ENCODE results near the gene TENT4B.
"Not testable (repeated sequence)": the region's sequence is repeated elsewhere in the genome, so short reads cannot be mapped to it uniquely, and the experiment has no call there.

TENT4B gene

DNA sequence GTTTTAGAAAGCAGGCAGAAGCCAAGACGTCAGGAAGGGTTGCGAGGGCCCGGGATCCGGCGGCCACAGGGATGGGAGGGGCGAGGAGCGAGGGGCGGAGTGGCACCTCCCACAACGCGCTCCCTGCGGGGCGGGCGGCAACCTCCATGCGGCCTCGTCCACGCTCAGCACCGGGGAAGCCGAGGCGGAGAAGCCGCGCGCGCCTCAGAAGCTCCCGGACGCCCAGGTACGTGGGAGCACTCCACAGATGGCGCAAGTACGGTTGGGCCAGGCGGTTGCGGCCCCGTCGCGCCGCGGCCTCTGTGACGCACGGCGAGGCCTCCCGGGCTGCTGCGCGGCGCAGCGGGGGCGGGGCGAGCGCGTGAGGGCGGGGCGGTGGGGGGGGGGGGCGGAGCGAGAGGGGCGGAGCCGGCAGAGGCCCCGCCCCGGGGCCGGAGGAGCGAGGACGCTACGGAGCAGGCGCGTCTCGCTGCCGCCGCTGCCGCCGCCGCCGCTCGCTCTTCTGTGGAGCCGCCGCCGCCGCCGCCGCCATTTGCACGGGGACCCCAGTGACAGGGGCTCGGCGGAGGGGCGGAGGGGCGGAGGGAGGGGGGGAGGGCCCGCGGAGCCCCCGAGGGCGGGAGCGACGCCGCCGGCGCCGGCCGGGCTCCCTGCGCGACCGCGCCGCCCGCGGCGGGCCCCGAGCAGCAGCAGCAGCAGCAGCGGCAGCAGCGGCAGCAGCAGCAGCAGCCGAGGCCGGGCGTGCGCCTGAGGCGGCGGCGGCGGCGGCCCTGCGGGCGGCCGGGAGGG lies at the start of gene TENT4B:
Gene TENT4B, plus strand, starts transcription at position 500 of the 789 bp plus-strand sequence. CDS start 316 bp downstream, outside the sequence.
- peak; percentile 23 to 59 for DNase-seq

DNA sequence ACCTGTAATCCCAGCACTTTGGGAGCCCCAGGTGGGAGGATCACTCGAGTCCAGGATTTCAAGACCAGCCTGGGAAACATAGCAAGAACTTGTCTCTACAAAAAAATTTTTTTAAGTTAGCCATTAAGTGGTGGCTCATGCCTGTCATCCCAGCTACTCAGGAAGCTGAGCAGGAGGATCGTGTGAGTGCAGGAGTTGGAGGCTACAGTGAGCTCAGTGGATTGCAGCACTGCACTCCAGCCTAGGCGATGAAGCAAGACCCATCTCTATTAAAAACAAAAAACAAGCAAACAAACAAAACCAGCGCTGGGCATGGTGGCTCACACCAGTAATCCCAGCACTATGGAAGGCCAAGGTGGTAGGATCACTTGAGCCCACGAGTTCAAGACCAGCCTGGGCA lies 49.3 kb upstream of the TENT4B start:
- no peak for DNase-seq

DNA sequence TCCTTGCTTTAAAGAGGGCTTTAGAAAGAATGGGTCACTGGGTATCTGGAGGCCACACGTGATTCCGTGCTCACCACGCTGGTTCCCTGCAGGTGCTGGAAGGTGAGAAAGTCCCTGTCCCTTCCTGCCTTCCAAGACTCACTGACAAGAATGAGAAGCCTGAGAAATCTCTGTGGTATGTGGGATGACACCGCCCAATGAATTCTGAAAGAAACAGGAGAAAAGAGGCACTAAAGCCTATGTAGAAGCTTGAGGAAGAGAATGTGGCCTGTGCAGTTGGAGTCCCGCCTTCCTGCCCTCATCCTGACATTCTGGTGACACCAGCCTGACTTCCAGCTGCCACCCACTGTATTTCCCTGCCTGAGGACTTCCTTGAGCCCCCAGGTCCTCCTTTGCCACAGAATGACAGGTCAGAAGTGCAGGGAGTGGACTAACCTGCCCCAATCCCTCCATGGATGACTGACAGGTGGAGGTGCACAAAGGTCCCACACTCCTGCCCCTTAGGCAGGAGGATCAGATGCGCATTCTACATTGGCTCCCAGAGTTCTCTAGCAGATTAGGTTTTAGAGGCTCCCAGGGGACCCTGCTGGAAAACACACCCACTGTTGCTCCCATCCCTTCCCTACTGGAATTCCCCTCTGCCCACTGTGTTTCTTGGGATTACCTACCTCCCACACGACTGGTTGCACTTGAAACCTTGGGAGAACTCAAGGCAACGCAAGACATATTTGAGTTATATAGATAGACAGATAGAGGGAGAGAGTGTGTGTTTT lies 38.6 kb upstream of the TENT4B start:
- no peak for DNase-seq

DNA sequence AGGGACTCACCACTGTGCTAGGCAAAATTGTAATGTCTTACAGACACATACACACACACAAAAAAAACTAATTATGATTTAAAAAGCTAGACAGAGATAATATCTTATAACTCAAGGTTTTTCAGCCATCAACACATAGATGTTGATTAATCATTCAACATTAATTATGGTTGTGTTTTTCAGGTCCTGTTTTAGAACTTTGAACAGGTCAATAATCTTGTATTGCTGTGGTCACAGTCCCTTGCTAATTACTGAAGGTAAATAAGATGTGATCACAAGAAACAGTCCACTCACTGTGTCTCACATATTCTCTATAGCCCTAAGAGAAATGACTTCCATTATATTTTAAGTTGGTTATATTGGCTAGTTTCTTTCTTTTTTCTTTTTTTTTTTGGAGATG lies 32.4 kb upstream of the TENT4B start:
- no peak for DNase-seq

DNA sequence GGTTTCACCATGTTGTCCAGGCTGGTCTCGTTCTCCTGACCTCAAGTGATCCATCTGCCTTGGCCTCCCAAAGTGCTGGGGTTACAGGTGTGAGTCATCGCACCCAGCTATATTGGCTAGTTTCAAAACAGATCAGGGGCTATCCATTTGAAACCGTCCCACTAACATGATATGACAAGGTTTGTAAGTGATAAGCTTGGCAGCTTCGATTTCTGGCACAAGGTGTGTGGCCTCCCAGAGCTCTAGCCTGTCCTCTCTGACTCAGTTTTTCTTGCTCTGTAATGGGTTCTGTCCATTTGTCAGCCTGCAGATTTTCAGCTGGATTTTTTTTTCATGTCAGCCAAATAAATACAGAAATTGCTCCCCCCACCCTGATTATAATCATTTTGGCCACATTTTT lies 31.8 kb upstream of the TENT4B start:
- no peak for DNase-seq

DNA sequence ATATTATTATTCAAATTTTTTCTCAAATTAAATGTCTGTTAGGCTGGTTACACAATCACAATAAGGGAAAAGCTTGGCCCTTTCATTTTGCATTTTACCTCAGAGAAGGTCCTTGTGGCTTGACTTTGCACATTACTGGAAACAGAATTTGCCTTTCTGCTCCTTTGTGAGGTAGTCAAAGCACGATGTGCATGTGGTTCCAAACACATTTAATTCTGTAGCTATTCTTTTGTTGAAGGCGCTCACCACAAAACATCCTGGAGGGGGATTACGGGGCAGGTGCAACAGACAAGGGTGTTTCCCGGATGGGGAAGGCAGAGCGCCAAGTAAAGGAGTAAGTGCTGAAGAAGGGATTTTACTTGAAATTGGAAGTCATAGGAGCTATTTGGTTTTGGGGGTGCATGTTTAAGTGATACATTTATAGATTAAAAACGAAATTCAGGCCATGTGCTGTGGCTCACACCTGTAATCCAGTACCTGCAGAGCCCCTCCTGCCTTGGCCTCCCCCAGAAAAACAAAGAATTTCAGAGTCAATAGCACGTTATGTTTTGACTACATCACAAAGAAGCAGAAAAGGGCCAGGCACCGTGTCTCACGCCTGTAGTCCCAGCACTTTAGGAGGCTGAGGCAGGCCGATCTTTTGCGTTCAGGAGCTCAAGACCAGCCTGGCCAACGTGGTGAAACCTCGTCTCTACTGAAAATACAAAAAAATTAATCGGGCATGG lies 31.2 kb upstream of the TENT4B start:
- DNase-seq, result no peak

DNA sequence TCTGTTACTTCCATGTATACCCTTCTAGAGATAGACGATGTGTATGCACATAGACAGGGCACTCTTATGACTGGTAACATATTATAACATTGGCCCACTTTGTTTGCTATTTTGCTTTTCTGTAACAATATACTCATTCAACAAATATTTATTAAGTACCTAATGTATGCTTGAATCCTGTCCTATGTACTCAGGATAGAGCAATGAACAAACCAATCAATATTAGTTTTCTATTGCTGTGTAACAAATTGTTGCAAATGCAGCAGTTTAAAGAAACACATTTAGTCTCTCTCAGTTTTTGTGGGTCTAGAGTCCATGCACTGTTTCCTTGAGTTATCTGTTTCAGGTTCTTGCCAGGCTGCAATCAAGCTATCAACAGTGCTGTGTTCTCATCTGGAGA lies 29.7 kb upstream of the TENT4B start:
- DNase-seq, result no peak

DNA sequence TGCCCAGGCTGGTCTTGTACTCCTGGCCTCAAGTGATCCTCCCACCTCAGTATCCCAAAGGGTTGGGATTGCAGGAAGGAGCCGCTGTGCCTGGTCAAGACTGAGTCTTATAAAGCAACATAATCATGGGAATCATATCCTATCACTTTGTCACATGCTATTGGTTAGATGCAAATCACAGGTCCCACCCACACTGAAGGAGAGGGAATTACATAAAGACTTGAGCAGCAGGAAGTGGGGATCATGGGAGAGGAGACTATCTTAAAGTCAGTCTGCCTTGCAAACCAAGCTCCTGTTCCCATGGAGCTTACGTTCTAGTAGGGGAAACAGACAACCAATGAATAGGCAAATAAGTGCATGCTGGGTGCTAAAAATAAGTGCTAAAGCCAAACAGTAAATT lies 28.3 kb upstream of the TENT4B start:
- no peak for DNase-seq

DNA sequence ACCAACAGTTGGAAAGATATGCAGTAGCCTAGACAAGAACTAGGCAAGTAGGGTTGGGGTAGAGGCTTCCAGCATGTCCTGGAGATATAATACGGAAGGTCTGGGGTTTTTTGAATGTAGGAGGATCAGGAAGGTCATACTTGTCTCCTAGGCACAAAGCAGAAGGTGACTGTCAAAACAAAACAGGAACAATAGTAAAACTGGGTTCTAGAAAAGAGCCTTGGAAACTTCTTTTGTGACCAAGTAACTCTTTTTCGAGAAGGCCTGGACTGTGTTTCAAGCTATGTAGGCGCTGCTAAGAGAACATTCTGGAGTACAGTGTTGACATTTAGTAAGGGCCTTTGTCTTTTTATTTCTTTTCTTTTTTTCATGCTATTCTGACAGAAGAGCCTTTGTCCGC lies 26.9 kb upstream of the TENT4B start:
- no peak for DNase-seq

DNA sequence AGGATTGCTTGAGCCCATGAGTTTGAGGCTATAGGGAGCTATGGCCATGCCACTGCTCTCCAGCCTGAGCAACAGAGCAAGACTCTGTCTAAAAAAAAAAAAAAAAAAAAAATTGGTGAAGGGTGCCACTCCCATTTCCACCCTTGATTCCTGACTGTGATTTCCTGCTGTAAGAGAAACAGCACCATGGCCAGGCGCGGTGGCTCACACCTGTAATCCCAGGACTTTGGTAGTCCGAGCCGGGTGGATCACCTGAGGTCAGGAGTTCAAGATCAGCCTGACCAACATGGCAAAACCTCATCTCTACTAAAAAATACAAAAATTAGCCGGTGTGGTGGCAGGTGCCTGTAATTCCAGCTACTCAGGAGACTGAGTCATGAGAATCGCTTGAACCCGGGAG lies 20.5 kb upstream of the TENT4B start:
- DNase-seq, result not testable (repeated sequence)

DNA sequence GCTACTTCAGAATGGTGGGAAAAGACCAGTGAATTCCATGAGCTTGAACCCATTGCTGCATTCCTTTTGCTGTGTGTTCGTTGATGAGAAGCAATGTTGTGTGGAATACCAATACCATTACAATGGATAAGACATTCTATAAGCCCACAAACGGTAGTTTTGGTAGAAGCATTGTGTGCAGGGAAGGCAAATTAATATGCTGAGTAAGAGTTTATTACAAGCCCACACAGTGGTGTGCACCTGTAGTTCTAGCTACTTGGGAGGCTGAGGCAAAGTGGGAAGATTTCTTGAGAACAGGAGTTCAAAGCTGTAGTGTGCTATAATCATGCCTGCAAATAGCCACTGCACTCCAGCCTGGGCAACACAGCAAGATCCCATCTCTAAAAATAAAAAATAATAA lies 19.9 kb upstream of the TENT4B start:
- no peak for DNase-seq

DNA sequence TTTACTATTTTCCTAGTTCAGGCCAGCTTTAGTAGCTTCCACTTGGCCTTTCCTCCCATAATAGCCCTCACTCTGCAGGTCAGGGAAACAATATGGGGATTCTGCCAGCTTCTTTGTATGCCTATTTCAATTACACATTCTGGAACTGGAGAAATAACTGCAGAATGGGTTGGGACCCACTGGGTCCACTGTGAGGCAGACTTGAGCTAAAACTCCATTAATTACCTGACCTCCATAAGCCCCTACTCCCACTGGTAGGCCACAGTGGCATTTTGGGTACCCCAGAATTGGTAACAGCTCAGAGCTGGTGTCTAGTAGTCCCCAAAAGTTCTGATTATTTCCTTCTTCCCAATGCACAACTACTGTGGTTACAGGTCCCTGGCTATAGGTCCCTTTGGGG lies 16.7 kb upstream of the TENT4B start:
- DNase-seq, result no peak

DNA sequence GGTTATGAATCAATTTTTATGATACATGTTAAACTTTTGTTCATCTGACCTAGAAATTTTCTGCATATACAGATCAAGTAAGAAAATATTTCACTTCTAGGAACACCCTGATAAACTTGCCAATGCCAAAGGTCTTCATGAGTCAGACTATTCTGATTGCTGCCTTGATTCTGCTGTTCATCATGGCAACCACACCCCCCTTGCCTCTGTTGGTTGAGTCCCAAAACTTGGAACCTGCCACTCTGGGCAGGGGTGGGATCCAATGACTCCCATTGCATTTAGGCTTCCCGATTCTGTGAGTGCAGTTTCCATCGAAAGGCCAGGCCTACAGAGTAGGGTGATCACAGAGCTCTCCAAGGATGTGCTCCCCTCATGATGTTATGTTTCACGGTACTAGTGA lies 15.8 kb upstream of the TENT4B start:
- no peak for DNase-seq

DNA sequence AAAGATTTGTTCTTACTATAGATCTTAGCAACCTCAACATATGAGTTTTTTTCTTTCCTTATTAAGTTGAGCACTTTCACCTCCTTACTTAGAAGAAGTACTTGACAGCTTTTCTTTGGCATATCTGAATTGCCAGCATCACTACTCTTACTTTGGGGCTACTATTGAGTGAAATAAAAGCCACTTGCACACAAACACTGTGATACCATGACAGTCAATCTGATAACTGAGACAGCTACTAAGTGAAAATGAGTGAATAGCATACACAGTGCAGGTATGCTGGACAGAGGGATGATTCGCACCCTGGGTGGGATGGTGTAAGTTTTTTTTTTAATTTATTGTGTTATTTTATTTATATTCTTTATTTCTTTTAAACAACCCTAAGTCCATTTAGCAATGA lies 13.5 kb upstream of the TENT4B start:
- no peak for DNase-seq

DNA sequence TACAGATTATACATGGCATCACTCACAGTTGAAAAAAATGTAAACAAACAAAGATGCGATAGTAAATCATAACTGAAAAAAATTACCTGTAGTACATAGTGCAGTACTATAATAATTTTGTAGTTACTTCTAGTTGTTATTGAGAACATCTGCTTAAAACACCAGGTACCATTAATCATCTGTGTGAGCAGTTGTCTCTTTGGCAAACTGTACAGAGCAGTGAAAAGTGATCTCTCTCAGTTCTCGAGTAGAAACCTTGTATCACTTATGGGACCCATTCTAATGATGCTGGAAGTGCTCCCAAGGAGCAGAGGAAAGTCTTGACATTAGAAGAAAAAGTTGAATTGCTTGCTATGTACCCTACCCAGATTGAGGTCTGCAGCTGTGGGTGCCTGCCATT lies 8.9 kb upstream of the TENT4B start:
- no peak for DNase-seq

DNA sequence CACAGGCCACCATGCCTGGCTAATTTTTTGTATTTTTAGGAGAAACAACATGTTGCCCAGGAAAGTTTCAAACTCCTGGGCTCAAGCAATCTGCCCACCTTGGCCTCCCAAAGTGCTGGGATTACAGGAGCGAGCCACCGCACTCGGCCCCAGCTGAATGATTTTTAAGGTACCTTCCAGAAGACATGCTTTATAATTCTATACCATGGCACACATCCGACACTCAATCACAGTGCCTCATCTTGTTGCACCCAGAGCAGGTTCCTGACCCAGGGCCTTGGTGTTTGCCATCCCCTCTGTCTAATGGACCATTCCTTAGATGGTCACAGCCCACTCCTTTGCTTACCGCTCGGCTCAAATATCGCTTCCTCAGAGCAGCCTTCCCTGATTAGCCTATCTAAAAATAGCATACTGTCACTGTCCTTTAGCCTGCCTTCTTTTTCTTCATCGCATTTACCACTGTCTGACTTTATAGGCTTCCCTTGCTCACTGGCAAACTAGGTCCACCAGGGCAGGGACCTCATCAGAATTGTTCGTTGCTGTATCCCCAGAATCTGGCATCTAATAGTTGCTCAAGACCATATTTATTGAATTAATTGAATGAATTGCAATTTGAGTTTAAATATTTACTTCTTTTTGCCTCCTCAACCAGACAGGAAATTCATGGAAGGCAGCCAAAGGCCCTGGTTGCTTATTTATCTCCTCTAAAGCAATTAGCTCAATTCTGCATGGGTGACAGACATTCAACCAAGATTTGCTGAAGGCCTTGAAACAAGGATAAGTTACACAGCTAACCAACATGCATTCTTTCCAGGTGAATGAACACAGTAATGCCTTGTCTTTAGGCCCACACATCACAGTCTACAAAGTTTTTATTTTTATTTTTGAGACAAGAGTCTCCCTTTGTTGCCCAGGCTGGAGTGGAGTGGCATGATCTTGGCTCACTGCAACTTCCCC lies 6.3 kb upstream of the TENT4B start:
- DNase-seq, result no peak

DNA sequence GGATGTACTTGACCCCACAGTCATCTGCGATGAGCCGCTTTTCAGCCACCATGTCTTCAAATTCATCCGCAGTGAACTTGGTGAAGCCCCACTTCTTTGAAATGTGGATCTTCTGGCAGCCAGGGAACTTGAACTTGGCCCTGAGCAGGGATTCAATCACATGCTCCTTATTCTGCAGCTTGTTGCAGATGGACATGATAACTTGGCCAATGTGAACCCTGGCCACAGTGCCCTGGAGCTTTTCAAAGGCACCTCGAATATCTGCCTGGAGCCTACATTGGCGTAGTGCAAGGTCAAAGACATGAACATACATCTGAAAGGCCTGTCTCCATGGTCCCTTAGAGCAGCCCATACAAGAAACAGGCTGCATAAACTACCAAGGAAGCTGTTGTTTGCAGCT lies 1.8 kb upstream of the TENT4B start:
- no peak for DNase-seq

DNA sequence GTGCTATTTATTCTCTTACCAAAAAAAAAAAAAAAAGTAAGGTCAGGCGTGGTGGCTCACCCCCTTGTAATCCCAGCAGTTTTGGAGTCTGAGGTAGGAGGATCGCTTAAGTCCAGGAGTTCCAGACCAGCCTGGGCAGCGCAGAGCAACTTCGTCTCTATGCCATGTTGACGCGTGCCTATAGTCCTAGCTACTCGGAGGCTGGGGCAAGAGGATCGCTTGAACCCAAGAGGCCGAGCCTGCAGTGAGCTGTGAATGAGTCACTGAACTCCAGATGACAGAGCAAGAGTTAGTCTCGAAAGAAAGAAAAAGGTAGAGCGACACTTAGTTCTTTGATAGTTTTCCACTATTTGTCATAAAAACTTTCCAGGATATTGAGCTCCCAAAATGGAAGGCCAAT lies 1.4 kb upstream of the TENT4B start:
- no peak for DNase-seq

DNA sequence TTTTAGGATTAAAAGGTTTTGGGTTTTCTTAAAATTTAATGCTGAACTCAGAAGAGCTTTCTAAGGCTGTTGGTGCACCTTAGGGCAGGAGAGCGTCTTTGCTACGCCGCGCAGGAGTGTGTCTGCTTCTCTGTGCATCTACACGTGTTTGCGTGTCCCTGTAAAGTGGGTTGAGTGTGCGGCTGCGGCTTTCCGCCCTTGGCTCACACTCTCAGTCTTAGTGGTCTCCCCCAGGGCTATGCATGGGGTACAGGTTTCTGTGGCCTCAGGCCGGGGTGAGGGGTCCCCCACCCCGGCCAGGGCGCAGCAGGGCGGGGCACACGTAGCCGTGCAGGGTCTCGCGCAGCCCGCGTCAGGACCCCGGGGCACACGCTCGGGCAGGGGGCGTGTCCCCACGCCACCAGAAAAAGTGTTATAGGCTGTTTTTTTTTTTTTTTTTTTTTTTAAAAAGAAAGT lies 727 bp upstream of the TENT4B start:
- DNase-seq, result peak in 1 of 2 experiments; percentile 26

DNA sequence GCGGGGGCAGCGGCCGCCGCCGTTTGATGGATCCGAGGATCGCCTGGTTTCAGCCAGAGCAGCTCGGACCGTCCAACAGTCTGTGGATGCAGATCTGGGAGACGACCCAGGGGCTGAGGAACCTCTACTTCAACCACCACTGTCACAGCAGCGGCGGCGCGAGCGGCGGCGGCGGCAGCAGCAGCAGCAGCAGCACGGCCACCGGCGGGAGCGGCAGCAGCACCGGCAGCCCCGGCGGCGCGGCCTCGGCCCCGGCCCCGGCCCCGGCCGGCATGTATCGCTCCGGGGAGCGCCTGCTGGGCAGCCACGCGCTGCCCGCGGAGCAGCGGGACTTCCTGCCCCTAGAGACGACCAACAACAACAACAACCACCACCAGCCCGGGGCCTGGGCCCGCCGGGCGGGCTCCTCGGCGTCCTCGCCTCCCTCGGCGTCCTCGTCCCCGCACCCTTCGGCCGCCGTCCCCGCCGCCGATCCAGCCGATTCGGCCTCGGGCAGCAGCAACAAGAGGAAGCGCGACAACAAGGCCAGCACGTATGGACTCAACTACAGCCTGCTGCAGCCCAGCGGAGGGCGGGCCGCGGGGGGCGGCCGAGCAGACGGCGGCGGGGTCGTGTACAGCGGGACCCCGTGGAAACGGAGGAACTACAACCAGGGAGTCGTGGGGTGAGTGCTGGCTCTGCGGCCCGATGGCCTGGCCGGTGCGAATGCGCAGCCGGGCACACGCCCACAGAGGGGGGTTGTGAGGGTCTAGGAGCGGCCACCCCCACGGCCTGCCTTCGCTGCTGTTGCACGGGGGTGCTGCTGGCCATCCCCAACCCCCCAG lies 702 bp downstream of the TENT4B start:
- DNase-seq, result no peak

DNA sequence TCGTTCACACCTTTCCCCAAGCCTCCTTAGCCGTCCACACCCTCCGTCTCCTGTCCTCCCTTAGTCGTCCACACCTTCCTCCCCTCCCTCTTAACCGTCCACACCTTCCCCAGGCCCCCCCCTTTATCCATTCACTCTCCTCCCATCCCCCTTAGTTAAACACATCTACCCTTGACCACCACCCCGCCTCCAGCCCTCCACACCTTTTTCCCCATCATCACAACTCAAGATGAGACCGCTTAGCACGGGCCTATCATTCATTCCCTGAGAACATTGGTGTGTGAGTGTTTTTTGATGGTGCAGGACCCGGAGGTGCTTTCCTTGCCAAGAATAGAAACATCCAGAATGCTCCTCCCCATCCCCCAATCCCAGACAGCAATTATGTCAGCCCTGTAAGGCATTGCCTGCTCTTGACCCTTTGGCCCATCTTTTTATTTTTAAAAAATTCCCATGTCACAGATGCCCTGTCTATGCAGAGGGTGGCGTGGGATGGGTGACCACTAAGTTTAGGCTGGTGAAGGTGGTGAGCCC lies 1.4 kb downstream of the TENT4B start:
- no peak for DNase-seq

Measured in NCI-H1930 (cell line).